GM18870 (cell line): ENCODE measurements around the gene JAGN1.
"Not testable (repeated sequence)": the region's sequence is repeated elsewhere in the genome, so short reads cannot be mapped to it uniquely, and the experiment has no call there.

Experiments used
- ATAC-seq: cut with Tn5 transposase; IDR thresholded peaks from one replicate; pipeline ENCODE4 v1.9.1; 2021; ENCODE audit warnings: moderate library complexity; ENCODE audit not compliant: unreplicated experiment

The JAGN1 gene

DNA sequence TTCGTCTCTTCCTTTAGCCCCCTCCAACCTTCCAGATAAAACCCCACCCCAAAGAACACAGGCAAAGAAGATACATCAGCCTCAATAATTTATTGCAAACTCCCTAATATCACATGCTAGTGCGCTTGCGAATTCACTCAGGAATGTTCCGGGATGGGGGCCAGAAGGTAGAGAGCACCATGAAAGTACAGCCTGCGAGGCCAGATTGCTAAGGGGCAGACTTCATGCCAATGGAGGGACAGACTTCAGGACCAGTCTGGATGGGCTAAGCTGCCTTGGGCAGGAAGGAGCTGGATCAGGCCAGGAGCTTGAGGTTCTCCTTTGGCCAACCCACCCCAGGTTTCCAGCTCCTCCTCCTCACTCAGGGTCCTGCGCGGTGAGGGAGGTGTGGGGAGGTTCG, 23.8 kb upstream of the JAGN1 start:
- ATAC-seq: no peak

DNA sequence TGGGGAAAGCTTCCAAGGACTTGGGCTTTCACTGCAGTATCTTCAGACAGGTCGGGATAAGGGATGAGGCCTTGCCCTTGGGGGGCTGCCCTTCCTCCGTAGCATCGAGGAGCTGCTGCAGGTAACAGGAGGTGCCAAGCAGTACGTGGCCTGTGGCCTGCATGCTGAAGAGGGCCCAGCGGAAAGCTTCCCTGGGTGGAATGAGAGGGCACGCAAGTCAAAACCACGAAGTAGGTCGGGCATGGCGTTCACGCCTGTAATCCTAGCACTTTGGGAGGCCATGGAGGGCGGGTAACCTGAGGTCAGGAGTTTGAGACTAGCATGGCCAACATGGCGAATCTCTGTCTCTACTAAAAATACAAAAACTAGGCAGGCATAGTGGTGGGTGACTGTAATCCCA, 23.3 kb upstream of the JAGN1 start:
- no peak for ATAC-seq

DNA sequence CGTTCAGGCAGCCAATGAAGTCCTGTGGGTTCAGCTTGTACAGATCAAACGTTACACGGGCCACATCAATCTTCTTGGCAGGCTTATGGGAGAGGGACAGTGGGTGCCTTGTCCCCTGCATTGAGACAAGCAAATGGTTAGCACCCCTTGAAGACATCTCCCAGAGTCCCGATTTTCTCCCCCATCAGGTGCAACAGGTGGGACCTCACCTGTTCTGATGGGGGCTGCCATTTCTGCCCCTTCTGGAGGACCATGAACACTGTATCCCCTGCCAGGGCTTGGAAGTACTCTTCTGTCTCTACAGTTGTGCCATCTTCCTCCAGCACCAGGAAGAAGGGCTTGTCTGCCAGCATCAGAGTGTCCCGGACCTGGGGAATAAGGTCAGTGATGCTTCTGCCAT, 20.5 kb upstream of the JAGN1 start:
- ATAC-seq: no peak

DNA sequence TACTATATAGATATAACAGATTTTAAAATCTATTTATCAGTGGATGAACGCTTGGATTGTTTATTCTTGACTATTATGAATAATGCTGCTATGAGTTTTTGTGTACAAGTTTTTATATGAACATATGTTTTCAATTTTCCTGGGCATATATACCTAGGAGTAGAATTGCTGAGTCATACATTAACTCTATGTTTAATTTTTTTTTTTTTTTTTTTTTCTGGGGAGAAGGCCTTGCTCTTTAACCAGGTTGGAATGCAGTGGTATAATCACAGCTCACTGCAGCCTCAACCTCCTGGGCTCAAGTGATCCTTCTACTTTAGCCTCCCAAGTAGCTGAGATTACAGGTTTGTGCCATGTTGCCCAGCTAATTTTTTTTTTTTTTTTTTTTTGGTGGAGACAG, 19.4 kb upstream of the JAGN1 start:
- no peak for ATAC-seq

DNA sequence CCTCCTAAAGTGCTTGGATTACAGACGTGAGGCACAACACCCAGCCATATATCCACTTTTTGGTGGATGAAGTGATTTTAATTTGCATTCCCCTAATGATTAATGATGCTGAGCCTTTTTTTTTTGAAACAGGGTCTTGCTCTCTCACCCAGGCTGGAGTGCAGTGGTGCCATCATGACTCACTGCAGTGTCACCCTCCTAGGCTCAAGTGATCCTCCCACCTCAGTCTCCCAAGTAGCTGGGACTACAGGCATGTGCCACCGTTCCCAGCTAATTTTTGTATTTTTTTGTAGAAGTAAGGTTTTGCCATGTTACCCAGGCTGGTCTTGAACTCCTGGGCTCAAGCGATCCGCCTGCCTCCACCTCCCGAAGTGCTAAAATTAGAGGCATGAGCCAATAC, 18.3 kb upstream of the JAGN1 start:
- not testable (repeated sequence) for ATAC-seq

DNA sequence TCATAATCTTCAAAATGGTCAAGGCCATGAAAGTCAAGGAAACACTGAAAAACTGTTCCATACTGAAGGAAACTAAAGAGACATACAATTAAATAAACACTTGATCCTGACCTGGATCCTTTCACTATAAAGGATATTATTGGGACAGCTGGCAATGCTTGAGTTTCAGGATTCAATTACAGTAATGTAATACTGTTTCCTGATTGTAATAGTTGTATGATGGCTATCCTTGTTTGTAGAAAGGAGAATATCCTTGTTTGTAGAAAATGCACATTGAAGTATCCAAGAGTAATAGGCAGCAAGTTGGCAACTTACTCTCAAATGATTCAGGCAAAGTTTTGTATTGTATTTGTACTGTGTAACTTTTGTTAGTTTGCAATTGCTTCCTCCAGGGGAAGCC, 15.0 kb upstream of the JAGN1 start:
- no peak for ATAC-seq

DNA sequence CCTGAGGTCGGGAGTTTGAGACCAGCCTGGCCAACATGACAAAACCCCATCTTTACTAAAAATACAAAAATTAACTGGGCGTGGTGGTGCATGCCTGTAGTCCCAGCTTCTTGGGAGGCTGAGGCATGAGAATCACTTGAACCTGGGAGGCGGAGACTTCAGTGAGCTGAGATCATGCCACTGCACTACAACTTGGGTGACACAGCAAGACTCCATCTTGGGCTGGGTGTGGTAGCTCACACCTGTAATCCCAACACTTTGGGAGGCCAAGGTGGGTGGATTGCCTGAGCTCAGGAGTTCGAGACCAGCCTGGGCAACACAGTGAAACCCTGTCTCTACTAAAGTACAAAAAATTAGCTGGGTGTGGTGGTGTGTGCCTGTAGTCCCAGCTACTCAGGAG, 14.2 kb upstream of the JAGN1 start:
- ATAC-seq: not testable (repeated sequence)

DNA sequence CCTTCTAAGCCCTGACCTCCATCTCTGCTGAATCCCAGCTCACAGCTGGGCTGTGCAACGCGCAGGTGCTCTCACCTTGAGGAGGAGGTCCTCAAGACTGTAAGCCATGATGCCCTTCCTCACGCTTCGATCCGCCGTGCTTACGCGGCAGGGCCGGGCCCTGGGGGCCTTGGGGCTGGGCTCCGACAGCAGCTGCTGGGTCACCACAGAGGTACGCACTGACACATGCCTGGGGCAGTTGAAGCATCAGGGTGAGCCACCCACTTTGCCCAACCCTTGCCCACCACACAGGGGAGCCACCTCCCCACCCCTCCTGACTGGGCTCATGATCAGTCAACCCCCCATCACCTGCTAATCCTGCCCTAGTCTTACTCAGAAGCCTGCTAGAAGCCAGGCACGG, 13.4 kb upstream of the JAGN1 start:
- no peak for ATAC-seq

DNA sequence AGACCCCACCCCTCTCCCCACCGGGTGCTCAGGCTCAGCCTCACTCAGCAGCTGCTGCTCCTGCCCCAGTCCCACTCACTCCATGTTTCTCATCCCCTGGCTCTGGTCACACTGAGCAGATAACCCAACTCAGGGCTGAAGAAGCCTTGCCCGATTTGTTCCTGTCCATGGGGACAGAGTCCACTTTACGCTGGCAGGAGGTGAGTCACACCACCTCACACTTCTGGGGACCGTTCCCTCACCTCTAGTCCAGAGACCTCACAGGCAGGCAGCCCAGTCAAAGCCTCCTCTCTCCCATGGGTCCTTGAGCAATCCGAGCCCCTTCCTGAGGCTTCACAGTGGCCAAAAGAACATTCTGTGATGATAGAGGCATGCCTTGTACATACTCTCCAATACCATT, 11.7 kb upstream of the JAGN1 start:
- no peak for ATAC-seq

DNA sequence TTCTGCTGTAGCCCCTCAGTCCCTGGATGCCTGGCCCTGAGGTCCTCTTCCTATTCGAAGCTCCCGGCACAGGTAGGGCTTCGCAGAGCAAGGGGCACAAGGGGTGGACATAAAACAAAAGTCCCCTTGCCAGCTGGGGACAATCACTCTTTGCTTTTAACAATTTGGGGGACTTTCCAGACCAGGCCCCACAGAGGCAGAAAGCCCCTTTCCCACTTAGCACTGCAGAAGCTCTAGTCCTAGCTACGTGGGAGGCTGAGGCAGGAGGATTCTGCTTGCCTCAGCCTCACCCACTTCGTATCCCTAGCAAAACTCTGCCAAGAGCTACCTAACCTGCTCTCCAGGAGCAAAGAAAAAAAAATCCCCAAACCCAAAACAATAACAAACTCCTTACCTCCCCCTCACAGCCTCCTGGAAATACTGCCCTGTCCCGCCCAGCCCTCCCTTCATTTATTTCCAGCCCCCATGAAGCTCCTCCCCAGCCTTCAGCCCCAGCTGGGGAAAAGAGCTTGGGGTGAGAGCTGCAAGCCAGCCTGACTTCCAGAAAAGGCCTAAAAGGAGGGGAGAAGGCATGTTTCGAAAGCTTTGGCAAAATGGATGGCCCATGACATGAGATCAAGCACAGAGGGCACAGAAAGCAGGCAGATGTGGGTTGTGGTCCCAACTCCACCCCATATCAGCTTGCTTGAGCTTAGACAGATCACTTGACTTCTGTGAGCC, 10.4 kb upstream of the JAGN1 start, which contains the start of gene CIDEC:
Gene CIDEC, minus strand, starts transcription at position 424 of the 720 bp plus-strand sequence. CDS start 1,767 bp downstream, outside the sequence.
- no peak for ATAC-seq

DNA sequence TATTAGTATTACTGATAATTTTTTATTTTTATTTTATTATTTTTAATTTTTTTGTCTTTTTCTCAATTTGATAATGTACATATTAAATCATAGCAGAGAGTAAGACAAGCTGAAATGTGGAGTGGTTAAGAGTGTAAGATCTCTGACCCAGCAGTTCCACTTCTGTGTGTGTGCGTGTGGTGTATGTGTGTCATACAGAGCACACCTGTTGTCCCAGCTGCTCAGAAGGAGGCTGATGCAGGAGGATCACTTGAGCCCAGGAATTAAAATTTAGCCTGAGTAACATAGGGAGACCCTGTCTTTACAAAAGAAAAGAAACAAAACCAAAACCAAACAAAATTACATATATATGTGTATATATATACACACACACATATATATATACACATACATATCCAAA, 9.0 kb upstream of the JAGN1 start:
- ATAC-seq: no peak

DNA sequence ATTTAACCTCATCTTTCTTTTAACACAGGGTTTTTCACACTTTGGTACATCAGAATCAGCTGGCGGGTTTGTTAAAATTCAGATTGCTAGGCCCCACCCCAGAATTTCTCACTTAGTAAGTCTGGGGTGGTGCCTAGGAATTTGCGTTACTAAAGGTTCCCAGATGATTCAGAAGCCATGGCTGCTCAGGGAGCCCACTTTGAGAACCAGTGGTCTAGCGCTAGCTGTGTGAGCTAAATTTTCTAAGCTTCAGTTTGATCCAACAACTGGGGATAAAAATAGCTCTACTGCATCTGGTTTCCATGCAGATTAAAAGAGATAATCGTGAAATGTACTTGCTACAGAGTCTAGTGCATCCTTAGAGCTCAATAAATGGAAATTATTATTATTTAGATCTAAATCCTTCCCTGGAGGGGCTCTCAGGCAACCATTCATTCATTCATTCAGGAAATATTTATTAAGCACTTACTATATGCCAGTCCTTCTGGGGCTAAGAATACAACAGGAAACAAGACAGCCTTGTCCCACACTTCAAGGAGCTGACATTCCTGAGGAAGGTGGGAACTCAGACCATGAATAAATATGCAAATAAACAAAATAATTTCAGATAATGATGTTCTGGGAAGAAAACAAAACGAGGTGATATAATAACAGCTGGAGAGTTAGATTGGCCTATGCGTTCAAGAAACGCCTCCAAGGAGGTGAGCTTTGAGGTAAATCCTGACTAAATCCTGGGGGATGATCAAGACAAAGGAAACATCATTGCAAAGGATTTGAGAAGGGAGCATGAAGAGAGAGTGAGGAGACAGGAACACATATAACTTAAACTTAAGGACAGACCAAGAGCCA, 6.5 kb upstream of the JAGN1 start:
- ATAC-seq: no peak

DNA sequence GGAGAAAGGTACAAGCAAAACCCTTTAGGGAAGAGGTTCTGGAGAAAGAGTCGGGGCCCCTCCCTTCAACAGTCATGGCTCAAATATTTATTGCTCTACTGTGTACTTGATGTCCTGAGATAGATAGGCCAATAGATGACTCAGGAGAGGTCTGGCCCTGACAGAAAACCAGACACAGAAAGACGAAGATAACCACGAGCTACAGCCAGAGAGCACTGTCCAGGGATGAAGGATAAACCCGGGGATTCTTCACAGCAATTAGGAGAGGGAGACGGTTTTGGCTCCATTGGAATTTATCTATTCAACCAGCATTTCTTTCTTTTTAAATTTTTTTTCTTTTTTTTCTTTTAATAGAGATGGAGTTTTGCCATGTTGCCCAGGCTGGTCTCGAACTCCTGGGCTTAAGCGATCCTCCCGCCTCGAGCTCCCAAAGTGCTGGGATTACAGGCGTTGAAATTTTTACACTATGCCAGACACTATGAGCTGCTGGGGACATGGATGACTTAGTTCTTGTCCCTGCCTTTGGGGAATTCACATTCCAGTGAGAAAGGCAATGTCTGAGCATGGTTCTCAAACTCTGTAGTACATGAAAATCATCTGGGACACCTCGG, 5.8 kb upstream of the JAGN1 start:
- no peak for ATAC-seq

DNA sequence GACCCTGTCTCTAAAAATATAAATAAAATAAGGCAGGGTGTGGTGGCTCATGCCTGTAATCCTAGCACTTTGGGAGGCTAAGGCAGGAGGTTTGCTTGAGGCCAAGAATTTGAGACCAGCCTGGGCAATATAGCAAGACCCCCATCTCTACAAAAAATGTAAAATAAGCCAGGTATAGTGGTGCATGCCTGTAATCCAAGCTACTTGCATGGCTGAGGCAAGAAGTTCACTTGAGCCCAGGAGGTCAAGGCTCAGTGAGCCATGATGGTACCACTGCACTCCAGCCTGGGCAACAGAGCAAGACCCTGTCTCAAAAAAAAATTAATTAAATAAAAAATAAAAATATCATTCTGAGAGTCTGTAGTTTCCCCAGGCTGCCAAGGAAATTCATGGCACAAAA, 4.1 kb upstream of the JAGN1 start:
- ATAC-seq: no peak

DNA sequence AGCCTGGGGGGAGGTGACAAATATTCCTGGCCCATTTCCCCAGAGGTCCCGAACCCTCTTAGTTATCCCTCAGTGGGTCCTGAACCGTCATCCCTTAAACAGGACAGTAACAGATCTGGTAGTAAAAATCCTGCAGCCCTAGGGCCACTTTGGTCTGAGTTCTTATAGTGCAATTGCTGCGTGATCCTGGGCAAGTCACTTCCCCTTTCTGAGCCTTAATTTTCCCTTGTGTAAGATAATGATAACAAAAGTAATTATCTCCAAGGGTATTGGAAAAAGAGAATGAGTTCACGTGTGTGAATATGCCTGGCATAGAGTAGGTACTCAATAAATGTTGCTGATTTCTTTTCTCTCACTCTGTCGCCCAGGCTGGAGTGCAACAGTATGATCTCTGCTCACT, 2.9 kb upstream of the JAGN1 start:
- ATAC-seq: no peak

DNA sequence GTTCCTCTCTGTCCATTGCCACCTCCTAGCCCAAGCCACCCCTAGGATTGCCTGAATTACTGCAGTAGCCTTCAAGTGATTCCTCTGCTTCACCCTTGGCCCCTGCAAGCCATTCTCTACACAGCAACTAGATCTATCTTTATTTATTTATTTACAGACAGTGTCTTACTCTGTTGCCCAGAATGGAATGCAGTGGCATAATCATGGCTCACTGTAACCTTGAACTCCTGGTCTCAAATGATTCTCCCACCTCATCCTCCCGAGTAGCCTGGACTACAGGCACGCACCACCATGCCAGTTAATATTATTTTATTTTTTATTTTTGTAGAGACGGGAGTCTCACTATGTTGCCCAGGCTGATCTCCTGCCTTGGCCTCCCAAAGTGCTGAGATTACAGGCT, 1.9 kb upstream of the JAGN1 start:
- no peak for ATAC-seq

DNA sequence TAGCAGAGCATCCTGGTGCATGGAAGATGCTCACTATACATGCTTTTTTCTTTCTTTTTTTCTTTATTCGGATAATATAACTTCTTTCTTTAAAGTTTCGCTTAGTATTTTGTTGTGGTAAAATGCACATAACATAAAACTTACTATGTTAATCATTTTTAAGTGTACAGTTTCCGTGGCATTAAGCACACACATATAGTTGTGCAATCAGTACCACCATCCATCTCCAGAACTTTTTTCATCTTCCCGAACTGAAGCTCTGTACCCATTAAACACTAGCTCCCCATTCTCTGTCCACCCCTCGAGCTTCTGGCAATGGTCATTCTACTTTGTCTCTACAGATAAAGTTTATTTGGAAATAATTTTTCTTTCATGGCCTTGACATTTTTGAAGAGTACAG, 1.0 kb upstream of the JAGN1 start:
- ATAC-seq: no peak

DNA sequence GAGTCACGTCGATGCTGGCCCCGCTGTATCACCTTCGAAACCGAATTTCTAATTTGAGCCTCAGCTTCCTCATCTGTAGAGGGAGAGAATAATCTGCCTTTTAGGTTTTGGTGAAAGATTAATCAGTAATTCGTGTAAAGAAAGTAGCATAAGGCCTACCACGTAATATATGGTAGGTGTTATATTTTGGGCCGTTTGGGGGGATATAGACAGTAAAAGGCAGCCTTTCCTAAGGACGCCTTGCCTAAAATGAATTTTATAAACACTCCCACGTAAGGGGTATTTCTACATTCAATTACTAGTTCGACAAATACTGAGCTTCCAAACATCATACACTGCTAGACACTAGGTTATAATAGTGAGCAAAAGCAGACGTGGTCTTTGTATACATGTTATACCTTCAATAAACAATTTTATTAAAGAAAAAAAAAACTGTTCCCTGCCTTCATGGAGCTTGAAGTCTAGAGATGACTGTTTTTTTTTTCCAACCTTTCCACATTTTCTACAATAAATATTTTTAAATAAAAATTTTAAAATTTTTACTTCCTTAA, 737 bp downstream of the JAGN1 start:
- no peak for ATAC-seq

DNA sequence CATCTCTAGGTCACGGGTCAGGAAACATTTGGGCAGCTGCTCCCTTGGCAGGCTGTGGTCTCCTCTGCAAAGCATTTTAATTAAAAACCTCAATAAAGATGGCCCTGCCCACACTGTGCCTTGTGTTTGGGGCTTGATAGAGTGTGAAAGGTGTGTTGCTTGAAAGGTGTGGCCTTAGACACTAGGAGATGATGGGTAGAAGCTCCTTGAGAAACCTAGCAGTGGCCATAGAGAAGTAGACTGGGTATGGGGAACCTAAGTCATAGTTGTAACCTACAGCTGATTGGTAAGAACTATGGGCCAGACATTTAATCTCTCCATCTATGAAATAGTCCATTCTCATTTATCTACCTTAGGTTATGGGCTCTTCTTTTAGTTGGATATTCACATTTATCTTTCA, 3.3 kb downstream of the JAGN1 start:
- no peak for ATAC-seq

DNA sequence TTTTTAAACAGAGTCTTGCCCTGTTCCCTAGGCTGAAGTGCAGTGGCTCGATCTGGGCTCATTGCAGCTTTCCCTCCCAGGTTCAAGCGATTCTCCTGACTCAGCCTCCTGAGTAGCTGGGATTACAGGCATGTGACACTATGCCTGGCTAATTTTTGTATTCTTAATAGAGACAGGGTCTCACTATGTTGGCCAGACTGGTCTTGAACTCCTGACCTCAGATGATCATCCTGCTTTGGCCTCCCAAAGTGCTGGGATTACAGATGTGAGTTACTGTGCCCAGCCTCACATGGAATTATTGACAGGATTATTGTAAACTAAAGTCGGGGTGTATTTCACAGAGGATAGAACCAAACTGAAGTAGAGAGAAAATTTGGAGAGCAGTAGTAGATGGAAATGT, 5.3 kb downstream of the JAGN1 start:
- ATAC-seq: not testable (repeated sequence)

DNA sequence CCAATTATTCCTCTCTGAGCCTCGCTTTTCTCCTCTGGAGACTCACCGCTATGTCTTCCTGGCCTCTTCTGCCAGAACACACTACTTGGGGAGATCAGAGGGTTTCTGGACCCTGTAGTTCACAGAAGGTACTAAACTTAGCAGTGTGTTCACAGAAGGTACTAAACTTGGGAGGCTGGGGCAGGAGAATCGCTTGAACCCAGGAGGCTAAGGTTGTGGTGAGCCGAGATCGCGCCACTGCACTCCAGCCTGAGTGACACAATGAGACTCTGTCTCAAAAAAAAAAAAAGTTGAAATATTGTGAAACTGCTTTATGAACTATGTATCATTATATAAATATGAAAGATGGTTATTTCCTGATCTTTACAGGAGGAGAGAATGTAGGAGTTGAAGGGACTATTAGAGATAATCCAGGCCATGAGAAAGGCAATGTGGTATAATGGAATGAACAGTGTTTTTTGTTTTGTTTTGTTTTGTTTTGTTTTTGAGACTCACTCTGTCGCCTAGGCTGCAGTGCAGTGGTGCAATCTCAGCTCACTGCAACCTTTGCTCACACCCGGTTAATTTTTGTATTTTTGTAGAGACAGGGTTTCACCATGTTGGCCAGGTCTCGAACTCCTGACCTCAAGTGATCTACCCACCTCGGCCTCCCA, 6.5 kb downstream of the JAGN1 start:
- ATAC-seq: not testable (repeated sequence)
